Astrocyte (in vitro differentiated cells and primary cell): ENCODE data around the gene MYL3.

Source experiments
- EZH2 ChIP-seq: IDR thresholded peaks from 2 replicates; pipeline ENCODE4 v1.6.1; 2012; ENCODE audit warnings: mild to moderate bottlenecking, low read length, inconsistent platforms; ENCODE audit not compliant: insufficient read depth
- TF ChIP-seq, protein P1 (sequence below): IDR thresholded peaks from 2 replicates; pipeline ENCODE4 v1.5.1; 2011; ENCODE audit warnings: low read depth, mild to moderate bottlenecking, inconsistent platforms, low read length, moderate library complexity; ENCODE audit not compliant: insufficient read depth

DNA sequence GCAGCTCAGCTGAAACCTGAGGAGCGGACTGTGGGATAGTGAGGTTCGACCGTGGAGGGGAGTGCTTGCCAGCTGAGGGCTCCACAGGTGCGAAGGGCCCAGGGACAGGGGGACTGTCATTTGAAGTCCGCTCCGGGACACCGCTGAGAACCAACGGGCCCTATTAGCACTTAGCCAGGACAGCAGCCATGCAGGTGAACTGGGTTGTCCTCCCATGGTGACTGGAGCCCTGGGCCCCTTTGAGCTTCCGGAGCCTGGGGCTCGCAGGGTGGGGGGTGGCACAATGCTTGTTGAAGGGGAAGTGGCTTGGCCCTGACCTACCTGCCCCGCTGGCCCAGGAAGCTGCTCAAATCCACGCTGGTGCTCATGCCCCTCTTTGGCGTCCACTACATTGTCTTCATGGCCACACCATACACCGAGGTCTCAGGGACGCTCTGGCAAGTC is 39.0 kb upstream of the MYL3 start:
- TF ChIP-seq, protein P1, sequence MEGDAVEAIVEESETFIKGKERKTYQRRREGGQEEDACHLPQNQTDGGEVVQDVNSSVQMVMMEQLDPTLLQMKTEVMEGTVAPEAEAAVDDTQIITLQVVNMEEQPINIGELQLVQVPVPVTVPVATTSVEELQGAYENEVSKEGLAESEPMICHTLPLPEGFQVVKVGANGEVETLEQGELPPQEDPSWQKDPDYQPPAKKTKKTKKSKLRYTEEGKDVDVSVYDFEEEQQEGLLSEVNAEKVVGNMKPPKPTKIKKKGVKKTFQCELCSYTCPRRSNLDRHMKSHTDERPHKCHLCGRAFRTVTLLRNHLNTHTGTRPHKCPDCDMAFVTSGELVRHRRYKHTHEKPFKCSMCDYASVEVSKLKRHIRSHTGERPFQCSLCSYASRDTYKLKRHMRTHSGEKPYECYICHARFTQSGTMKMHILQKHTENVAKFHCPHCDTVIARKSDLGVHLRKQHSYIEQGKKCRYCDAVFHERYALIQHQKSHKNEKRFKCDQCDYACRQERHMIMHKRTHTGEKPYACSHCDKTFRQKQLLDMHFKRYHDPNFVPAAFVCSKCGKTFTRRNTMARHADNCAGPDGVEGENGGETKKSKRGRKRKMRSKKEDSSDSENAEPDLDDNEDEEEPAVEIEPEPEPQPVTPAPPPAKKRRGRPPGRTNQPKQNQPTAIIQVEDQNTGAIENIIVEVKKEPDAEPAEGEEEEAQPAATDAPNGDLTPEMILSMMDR = no peak
- TF ChIP-seq EZH2 = no peak
